A673 (cell line): Measurements from ENCODE around the gene MEG3. TPM values are rescaled to one million over a fixed set of nuclear protein-coding genes. Genes with fewer than 3 reads are reported as not detected.

Source experiments
- BruUV-seq: library from RNA; stranded (reverse); fragments of 400-500 nt; replicated peaks from 2 replicates; lab custom pipeline; 2021; lab: Mats Ljungman, UMichigan
- CTCF ChIA-PET: fragments of 300-600 bp; sonication (Branson Sonifier 250); formaldehyde crosslinking; loops from one replicate; lab custom pipeline; 2022; ENCODE audit warnings: antibody characterized with exemption; lab: Charles Lee
- POLR2A ChIA-PET: fragments of 300-600 bp; sonication (Branson Sonifier 250); formaldehyde crosslinking; loops from one replicate; lab custom pipeline; 2022; ENCODE audit warnings: antibody characterized with exemption; ENCODE audit not compliant: low non-redundant PET; lab: Charles Lee
- DNase-seq: peaks from one replicate; pipeline ENCODE4 v3.0.0-alpha.2; 2015; ENCODE audit warnings: low spot score
- H3K27ac ChIP-seq: fragments of 200-600 bp; sonication (generic); 2 replicates; pipeline ENCODE4 v1.5.1; 2016; ENCODE audit warnings: mixed run types, low read depth, mild to moderate bottlenecking, mixed read lengths, antibody characterized with exemption, low read length; ENCODE audit not compliant: poor library complexity, severe bottlenecking
- H3K27me3 ChIP-seq: fragments of 200-600 bp; sonication (generic); replicated peaks from 2 replicates; pipeline ENCODE4 v1.6.1; 2017; ENCODE audit warnings: mixed run types, low read depth, mild to moderate bottlenecking, mixed read lengths, antibody characterized with exemption, low read length; ENCODE audit not compliant: insufficient read depth, poor library complexity
- H3K36me3 ChIP-seq: fragments of 200-600 bp; sonication (generic); 2 replicates; pipeline ENCODE4 v1.6.1; 2016; ENCODE audit warnings: mixed run types, mild to moderate bottlenecking, mixed read lengths, antibody characterized with exemption, low read length; ENCODE audit not compliant: insufficient read depth, poor library complexity, severe bottlenecking
- H3K4me1 ChIP-seq: fragments of 200-600 bp; sonication (generic); 2 replicates; pipeline ENCODE4 v1.6.1; 2017; ENCODE audit warnings: mixed run types, mild to moderate bottlenecking, mixed read lengths, antibody characterized with exemption, low read length; ENCODE audit not compliant: insufficient read depth, poor library complexity, severe bottlenecking
- H3K4me3 ChIP-seq: fragments of 200-600 bp; sonication (generic); 2 replicates; pipeline ENCODE4 v1.5.1; 2016; ENCODE audit warnings: low read depth, mixed run types, mild to moderate bottlenecking, mixed read lengths, low read length; ENCODE audit not compliant: poor library complexity, severe bottlenecking
- H3K9me3 ChIP-seq: fragments of 200-600 bp; sonication (generic); 2 replicates; pipeline ENCODE4 v1.6.1; 2016; ENCODE audit warnings: mixed run types, low read depth, mild to moderate bottlenecking, mixed read lengths, antibody characterized with exemption, low read length; ENCODE audit not compliant: poor library complexity, severe bottlenecking
- CTCF ChIP-seq: fragments of 300-800, 200-600 bp; sonication (generic); conservative IDR thresholded peaks from 2 replicates; pipeline ENCODE4 v1.5.1; 2017; ENCODE audit warnings: low read depth, mild to moderate bottlenecking, antibody characterized with exemption, low read length, moderate library complexity, mixed read lengths
- EZH2 ChIP-seq: fragments of 200-600 bp; sonication (generic); IDR thresholded peaks from 2 replicates; pipeline ENCODE4 v1.6.1; 2017; ENCODE audit warnings: borderline replicate concordance, low read depth, mild to moderate bottlenecking, mixed read lengths, antibody characterized with exemption, low read length; ENCODE audit not compliant: poor library complexity, severe bottlenecking
- intact Hi-C: fragments of 100-400 bp; cut with micrococcal nuclease; formaldehyde crosslinking; loops from one replicate; pipeline ENCODE4 v1.10.0; 2022; ENCODE audit not compliant: unreplicated experiment
- total RNA-seq: library from RNA; stranded (reverse); gene quantifications from 2 replicates; pipeline ENCODE4 v1.2.3, GENCODE V29; 2021

The MEG3 gene
- total RNA-seq, 1 experiment from 2014 or later, result 58.7 TPM

- Histone ChIP-seq H3K36me3 (no peaks in the 10 kb centered on the region), H3K4me1 (peaks cover 5% of the 10 kb centered on the region), H3K27me3 (no peaks in the 10 kb centered on the region), H3K9me3 (no peaks in the 10 kb centered on the region), H3K4me3 (no peak overlapping the region), H3K27ac (no peak overlapping the region)
- intact Hi-C loops, result no loop called here
- ChIA-PET CTCF (no interaction called here), POLR2A (no interaction called here)
- TF ChIP-seq EZH2, result no peak
- DNase-seq, result no peak
- BruUV-seq, result no TSS peak
These were observed 13.8 kb downstream of the MEG3 start for GRCh38 chr14:100839681-100840111.

- H3K36me3 ChIP-seq, result no peaks in the 10 kb centered on the region
- intact Hi-C loops, result no loop called here
- no peak for DNase-seq
These were observed 14.6 kb downstream of the MEG3 start for GRCh38 chr14:100840286-100841065.

GRCh38 chr14:100841066-100841760 is 15.3 kb downstream of the MEG3 start:
- ChIA-PET POLR2A (no interaction called here), CTCF (no interaction called here)

More at GRCh38 chr14:100840286-100841065, 14.6 kb downstream of the MEG3 start:
- TF ChIP-seq EZH2 (no peak), CTCF (no peak)
- Histone ChIP-seq H3K27me3 (no peaks in the 10 kb centered on the region), H3K4me1 (peaks cover 5% of the 10 kb centered on the region), H3K27ac (no peak overlapping the region), H3K9me3 (no peaks in the 10 kb centered on the region), H3K4me3 (no peak overlapping the region)
- POLR2A ChIA-PET, result no interaction called here
- CTCF ChIA-PET, result no interaction called here
- BruUV-seq, result no TSS peak

More at GRCh38 chr14:100841066-100841760, 15.3 kb downstream of the MEG3 start:
- no peak for TF ChIP-seq CTCF
- no peak for TF ChIP-seq EZH2
- no peak for DNase-seq
- no TSS peak for BruUV-seq
- no peaks in the 10 kb centered on the region for H3K27me3 ChIP-seq
- no peak overlapping the region for H3K4me3 ChIP-seq
- intact Hi-C loops, result no loop called here
- H3K4me1 ChIP-seq, result peaks cover 5% of the 10 kb centered on the region
- H3K27ac ChIP-seq, result no peak overlapping the region
- H3K36me3 ChIP-seq, result no peaks in the 10 kb centered on the region
- no peaks in the 10 kb centered on the region for H3K9me3 ChIP-seq
